Nephron progenitor cell (in vitro differentiated cells): ENCODE data around the gene SMIM21.

ENCODE experiments used
- DNase-seq: peaks from one replicate; pipeline ENCODE4 v3.0.0; 2021
- H3K27ac Mint-ChIP-seq: 2 replicates; pipeline ENCODE4 v1.8.0; 2021; ENCODE audit warnings: mild to moderate bottlenecking, moderate library complexity, mixed read lengths
- H3K27me3 Mint-ChIP-seq: 2 replicates; pipeline ENCODE4 v1.8.0; 2021; ENCODE audit warnings: mild to moderate bottlenecking, low read depth, mixed read lengths; ENCODE audit not compliant: poor library complexity
- H3K36me3 Mint-ChIP-seq: 2 replicates; pipeline ENCODE4 v1.8.0; 2021; ENCODE audit warnings: low read depth, mixed read lengths
- H3K4me1 Mint-ChIP-seq: 2 replicates; pipeline ENCODE4 v1.8.0; 2021; ENCODE audit warnings: mixed read lengths
- H3K4me3 Mint-ChIP-seq: 2 replicates; pipeline ENCODE4 v1.8.0; 2021; ENCODE audit warnings: mild to moderate bottlenecking, moderate library complexity, mixed read lengths
- H3K9me3 Mint-ChIP-seq: 2 replicates; pipeline ENCODE4 v1.8.0; 2021; ENCODE audit warnings: mild to moderate bottlenecking, moderate library complexity, mixed read lengths
- CTCF ChIP-seq: fragments of 200-600 bp; sonication (generic); IDR thresholded peaks from 2 replicates; pipeline ENCODE4 v1.5.0; 2021; ENCODE audit warnings: antibody characterized with exemption

Gene SMIM21

GRCh38 chr18:75438891-75439290, 11.4 kb upstream of the SMIM21 start:
- Mint-ChIP-seq H3K4me1 (peaks cover 43% of the 10 kb centered on the region), H3K9me3 (no peaks in the 10 kb centered on the region), H3K27ac (no peak overlapping the region), H3K27me3 (peaks cover 16% of the 10 kb centered on the region), H3K36me3 (no peaks in the 10 kb centered on the region), H3K4me3 (no peak overlapping the region)
- TF ChIP-seq CTCF = no peak
- no peak for DNase-seq

DNA sequence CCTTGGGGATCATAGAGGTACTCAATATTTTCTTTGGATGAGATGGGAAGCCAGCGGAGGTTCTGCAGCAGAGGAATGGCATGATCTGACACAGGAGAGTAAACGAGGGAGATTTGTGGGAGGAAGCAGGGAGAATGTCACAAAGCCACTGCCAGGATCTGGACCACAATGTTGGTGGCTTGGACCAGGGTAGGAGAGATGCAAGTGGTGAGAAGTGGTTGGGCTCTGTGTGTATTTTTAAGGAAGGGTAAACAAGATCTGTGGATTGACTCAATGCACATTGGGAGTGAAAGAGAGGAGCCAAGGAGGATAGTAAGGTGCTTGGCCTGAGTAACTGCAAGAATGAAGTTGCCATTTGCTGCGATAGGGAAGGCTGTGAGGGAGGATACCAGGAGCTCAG, 10.5 kb upstream of the SMIM21 start:
- Mint-ChIP-seq H3K27me3 (peaks cover 16% of the 10 kb centered on the region), H3K4me1 (peaks cover 45% of the 10 kb centered on the region), H3K9me3 (no peaks in the 10 kb centered on the region), H3K36me3 (no peaks in the 10 kb centered on the region), H3K27ac (no peak overlapping the region), H3K4me3 (no peak overlapping the region)
- no peak for TF ChIP-seq CTCF
- no peak for DNase-seq

- peak overlapping the region; percentile 21 for H3K4me3 Mint-ChIP-seq
Measured at GRCh38 chr18:75433098-75433497, 5.6 kb upstream of the SMIM21 start.

DNA sequence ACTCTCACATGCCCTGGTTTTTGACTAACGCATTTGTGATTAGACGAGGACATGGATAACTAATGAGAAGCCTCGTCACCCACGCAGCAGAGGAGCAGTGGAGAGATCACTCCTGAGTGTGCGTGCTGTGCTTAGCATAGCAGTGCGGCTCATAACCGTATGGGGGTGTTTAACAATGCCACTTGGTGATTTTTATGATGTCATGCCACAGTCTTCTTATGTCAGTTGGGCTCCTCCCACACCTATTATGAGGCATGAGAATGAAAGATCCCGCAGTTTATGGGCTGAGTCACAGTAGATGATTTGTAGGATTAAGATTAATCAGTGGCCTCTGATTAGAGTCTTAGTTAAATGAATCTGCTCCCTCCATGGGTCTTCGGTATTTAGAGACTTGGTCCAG, 2.5 kb upstream of the SMIM21 start:
- Mint-ChIP-seq H3K9me3 (no peaks in the 10 kb centered on the region), H3K27me3 (peaks cover 11% of the 10 kb centered on the region), H3K4me1 (peaks cover 21% of the 10 kb centered on the region), H3K4me3 (no peak overlapping the region), H3K36me3 (no peaks in the 10 kb centered on the region), H3K27ac (no peak overlapping the region)
- DNase-seq = no peak
- no peak for TF ChIP-seq CTCF

More at GRCh38 chr18:75433098-75433497, 5.6 kb upstream of the SMIM21 start:
- Mint-ChIP-seq H3K4me1 (peaks cover 22% of the 10 kb centered on the region), H3K9me3 (no peaks in the 10 kb centered on the region), H3K36me3 (no peaks in the 10 kb centered on the region), H3K27ac (no peak overlapping the region), H3K27me3 (peaks cover 14% of the 10 kb centered on the region)
- TF ChIP-seq CTCF = no peak
- DNase-seq = no peak

- no peaks in the 10 kb centered on the region for H3K9me3 Mint-ChIP-seq
- H3K27me3 Mint-ChIP-seq = peaks cover 3% of the 10 kb centered on the region
- H3K27ac Mint-ChIP-seq = no peak overlapping the region
- TF ChIP-seq CTCF = no peak
- no peak for DNase-seq
- H3K36me3 Mint-ChIP-seq = no peaks in the 10 kb centered on the region
- peaks cover 15% of the 10 kb centered on the region for H3K4me1 Mint-ChIP-seq
- H3K4me3 Mint-ChIP-seq = no peak overlapping the region
Measured at GRCh38 chr18:75428490-75428889, 987 bp upstream of the SMIM21 start.

GRCh38 chr18:75422341-75422910, 5.1 kb downstream of the SMIM21 start:
- TF ChIP-seq CTCF = no peak
- Mint-ChIP-seq H3K27ac (no peak overlapping the region), H3K4me1 (no peaks in the 10 kb centered on the region), H3K36me3 (peaks cover 7% of the 10 kb centered on the region), H3K27me3 (no peaks in the 10 kb centered on the region), H3K9me3 (peaks cover 21% of the 10 kb centered on the region), H3K4me3 (no peak overlapping the region)
- no peak for DNase-seq
